ENCODE results near the gene EXO5.
A peak's percentile ranks its signal among the peaks of the same experiment; 100 is the strongest.

Gene EXO5

DNA sequence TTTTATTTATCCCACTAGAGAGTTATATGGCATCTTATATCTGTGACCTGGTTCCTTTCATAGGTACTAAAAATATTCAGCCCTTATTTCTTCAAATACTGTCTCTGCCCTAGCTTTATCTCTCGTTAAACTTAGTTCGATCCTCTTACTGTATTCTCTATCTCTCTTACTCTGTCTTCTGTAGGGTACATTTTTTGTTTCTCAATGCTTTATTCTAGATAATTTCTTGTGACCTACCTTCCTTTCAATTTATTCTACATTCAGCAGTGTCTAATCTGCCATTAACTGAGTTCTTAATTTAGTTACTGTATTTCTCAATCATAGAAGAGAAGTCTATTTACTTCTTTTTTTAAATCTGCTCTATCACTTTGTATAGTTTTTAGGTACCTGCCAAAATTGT is 33.3 kb upstream of the EXO5 start:
- Histone ChIP-seq H3F3A (ENCODE audit: control insufficient read depth, insufficient read depth) (no peaks in the 10 kb centered on the region; the same call in 1 of the 2 replicates), H3K9me2 (replicated peaks; ENCODE audit: control insufficient read depth, low read length) (no peaks in the 10 kb centered on the region), H3K36me3 (ENCODE audit: control insufficient read depth, low read length) (peaks cover 12% of the 10 kb centered on the region), H3K4me2 (ENCODE audit: low read length) (no peak overlapping the region), H3K9me3 (ENCODE audit: control insufficient read depth, insufficient read depth, low read length) (peaks cover 16% of the 10 kb centered on the region), H3K27ac (ENCODE audit: low read depth, low read length) (no peak overlapping the region), H3K4me1 (ENCODE audit: control insufficient read depth, low read length) (peaks cover 26% of the 10 kb centered on the region), H3K79me2 (ENCODE audit: control insufficient read depth, low read length) (peaks cover 9% of the 10 kb centered on the region), H3K27me3 (ENCODE audit: control insufficient read depth, low read length) (no peaks in the 10 kb centered on the region), H4K20me1 (ENCODE audit: control insufficient read depth, insufficient read depth, low read depth, low read length) (no peaks in the 10 kb centered on the region), H3K4me3 (ENCODE audit: low read length) (no peak overlapping the region)
- no peak for TF ChIP-seq EZH2phosphoT487 (IDR thresholded peaks at IDR 0.05; ENCODE audit: borderline replicate concordance, low read length)
- TF ChIP-seq, protein P1, sequence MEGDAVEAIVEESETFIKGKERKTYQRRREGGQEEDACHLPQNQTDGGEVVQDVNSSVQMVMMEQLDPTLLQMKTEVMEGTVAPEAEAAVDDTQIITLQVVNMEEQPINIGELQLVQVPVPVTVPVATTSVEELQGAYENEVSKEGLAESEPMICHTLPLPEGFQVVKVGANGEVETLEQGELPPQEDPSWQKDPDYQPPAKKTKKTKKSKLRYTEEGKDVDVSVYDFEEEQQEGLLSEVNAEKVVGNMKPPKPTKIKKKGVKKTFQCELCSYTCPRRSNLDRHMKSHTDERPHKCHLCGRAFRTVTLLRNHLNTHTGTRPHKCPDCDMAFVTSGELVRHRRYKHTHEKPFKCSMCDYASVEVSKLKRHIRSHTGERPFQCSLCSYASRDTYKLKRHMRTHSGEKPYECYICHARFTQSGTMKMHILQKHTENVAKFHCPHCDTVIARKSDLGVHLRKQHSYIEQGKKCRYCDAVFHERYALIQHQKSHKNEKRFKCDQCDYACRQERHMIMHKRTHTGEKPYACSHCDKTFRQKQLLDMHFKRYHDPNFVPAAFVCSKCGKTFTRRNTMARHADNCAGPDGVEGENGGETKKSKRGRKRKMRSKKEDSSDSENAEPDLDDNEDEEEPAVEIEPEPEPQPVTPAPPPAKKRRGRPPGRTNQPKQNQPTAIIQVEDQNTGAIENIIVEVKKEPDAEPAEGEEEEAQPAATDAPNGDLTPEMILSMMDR (IDR thresholded peaks at IDR 0.05; ENCODE audit: low read depth, low read length, poor library complexity, severe bottlenecking) = no peak

GRCh38 chr1:40476924-40477677 is 31.5 kb upstream of the EXO5 start, which contains the start of gene ZFP69:
Gene ZFP69, plus strand, starts transcription at chr1:40477290. Its CDS starts 2,072 bp downstream, at chr1:40479362.
- Histone ChIP-seq H3F3A (ENCODE audit: control insufficient read depth, insufficient read depth) (no peaks in the 10 kb centered on the region; the same call in 1 of the 2 replicates), H3K36me3 (ENCODE audit: control insufficient read depth, low read length) (peaks cover 23% of the 10 kb centered on the region), H3K27me3 (ENCODE audit: control insufficient read depth, low read length) (no peaks in the 10 kb centered on the region), H3K9me3 (ENCODE audit: control insufficient read depth, insufficient read depth, low read length) (peaks cover 16% of the 10 kb centered on the region), H3K79me2 (ENCODE audit: control insufficient read depth, low read length) (peaks cover 9% of the 10 kb centered on the region), H3K27ac (ENCODE audit: low read depth, low read length) (no peak within 1 kb of the TSS), H3K4me3 (ENCODE audit: low read length) (peak within 1 kb of the TSS; percentile 76), H3K4me2 (ENCODE audit: low read length) (peak within 1 kb of the TSS; percentile 80), H4K20me1 (ENCODE audit: control insufficient read depth, insufficient read depth, low read depth, low read length) (no peaks in the 10 kb centered on the region), H3K4me1 (ENCODE audit: control insufficient read depth, low read length) (peaks cover 27% of the 10 kb centered on the region), H3K9me2 (replicated peaks; ENCODE audit: control insufficient read depth, low read length) (no peaks in the 10 kb centered on the region)
- TF ChIP-seq, protein P1 (IDR thresholded peaks at IDR 0.05; ENCODE audit: low read depth, low read length, poor library complexity, severe bottlenecking) = peak; percentile 27
- no peak for TF ChIP-seq EZH2phosphoT487 (IDR thresholded peaks at IDR 0.05; ENCODE audit: borderline replicate concordance, low read length)

GRCh38 chr1:40477678-40478053 is 30.9 kb upstream of the EXO5 start:
- peak overlapping the region; percentile 80 for H3K4me2 ChIP-seq (ENCODE audit: low read length)
- H3K9me2 ChIP-seq (replicated peaks; ENCODE audit: control insufficient read depth, low read length) = no peaks in the 10 kb centered on the region
- H3K79me2 ChIP-seq (ENCODE audit: control insufficient read depth, low read length) = peaks cover 9% of the 10 kb centered on the region
- H3F3A ChIP-seq (ENCODE audit: control insufficient read depth, insufficient read depth) = no peaks in the 10 kb centered on the region; the same call in 1 of the 2 replicates
- no peak for TF ChIP-seq EZH2phosphoT487 (IDR thresholded peaks at IDR 0.05; ENCODE audit: borderline replicate concordance, low read length)
- TF ChIP-seq, protein P1 (IDR thresholded peaks at IDR 0.05; ENCODE audit: low read depth, low read length, poor library complexity, severe bottlenecking) = no peak
- peaks cover 28% of the 10 kb centered on the region for H3K36me3 ChIP-seq (ENCODE audit: control insufficient read depth, low read length)
- H4K20me1 ChIP-seq (ENCODE audit: control insufficient read depth, insufficient read depth, low read depth, low read length) = no peaks in the 10 kb centered on the region
- peak overlapping the region; percentile 76 for H3K4me3 ChIP-seq (ENCODE audit: low read length)
- no peak overlapping the region for H3K27ac ChIP-seq (ENCODE audit: low read depth, low read length)
- no peaks in the 10 kb centered on the region for H3K27me3 ChIP-seq (ENCODE audit: control insufficient read depth, low read length)
- peaks cover 16% of the 10 kb centered on the region for H3K9me3 ChIP-seq (ENCODE audit: control insufficient read depth, insufficient read depth, low read length)
- H3K4me1 ChIP-seq (ENCODE audit: control insufficient read depth, low read length) = peaks cover 27% of the 10 kb centered on the region
